Measurements from ENCODE around the gene PIK3IP1. TPM values are rescaled to one million over a fixed set of nuclear protein-coding genes. Genes with fewer than 3 reads are reported as not detected.

Gene PIK3IP1
- polyA plus RNA-seq, 1 donor, result 13.9 TPM

DNA sequence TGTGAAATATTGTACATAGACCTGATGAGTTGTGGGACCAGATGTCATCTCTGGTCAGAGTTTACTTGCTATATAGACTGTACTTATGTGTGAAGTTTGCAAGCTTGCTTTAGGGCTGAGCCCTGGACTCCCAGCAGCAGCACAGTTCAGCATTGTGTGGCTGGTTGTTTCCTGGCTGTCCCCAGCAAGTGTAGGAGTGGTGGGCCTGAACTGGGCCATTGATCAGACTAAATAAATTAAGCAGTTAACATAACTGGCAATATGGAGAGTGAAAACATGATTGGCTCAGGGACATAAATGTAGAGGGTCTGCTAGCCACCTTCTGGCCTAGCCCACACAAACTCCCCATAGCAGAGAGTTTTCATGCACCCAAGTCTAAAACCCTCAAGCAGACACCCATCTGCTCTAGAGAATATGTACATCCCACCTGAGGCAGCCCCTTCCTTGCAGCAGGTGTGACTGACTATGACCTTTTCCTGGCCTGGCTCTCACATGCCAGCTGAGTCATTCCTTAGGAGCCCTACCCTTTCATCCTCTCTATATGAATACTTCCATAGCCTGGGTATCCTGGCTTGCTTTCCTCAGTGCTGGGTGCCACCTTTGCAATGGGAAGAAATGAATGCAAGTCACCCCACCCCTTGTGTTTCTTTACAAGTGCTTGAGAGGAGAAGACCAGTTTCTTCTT lies 12.3 kb downstream of the PIK3IP1 start:
- Histone ChIP-seq H3K4me3 (ENCODE audit: low read length) (no peak overlapping the region), H3K36me3 (ENCODE audit: control insufficient read depth, insufficient read depth, low read length) (peaks cover 70% of the 10 kb centered on the region), H3K27ac (ENCODE audit: low read length) (no peak overlapping the region), H3K9me3 (ENCODE audit: control insufficient read depth, low read depth, low read length) (no peaks in the 10 kb centered on the region), H3K27me3 (ENCODE audit: control insufficient read depth, insufficient read depth, low read length) (no peaks in the 10 kb centered on the region), H3K4me1 (ENCODE audit: control insufficient read depth, insufficient read depth, low read length) (peaks cover 12% of the 10 kb centered on the region)
- no peak for DNase-seq

DNA sequence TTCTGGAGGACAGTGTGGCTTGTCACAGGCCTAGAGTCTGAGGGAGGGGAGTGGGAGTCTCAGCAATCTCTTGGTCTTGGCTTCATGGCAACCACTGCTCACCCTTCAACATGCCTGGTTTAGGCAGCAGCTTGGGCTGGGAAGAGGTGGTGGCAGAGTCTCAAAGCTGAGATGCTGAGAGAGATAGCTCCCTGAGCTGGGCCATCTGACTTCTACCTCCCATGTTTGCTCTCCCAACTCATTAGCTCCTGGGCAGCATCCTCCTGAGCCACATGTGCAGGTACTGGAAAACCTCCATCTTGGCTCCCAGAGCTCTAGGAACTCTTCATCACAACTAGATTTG lies 13.0 kb downstream of the PIK3IP1 start:
- H3K36me3 ChIP-seq (ENCODE audit: control insufficient read depth, insufficient read depth, low read length), result peaks cover 74% of the 10 kb centered on the region
- DNase-seq, result no peak
- H3K4me3 ChIP-seq (ENCODE audit: low read length), result no peak overlapping the region
- H3K4me1 ChIP-seq (ENCODE audit: control insufficient read depth, insufficient read depth, low read length), result peaks cover 14% of the 10 kb centered on the region
- H3K27ac ChIP-seq (ENCODE audit: low read length), result no peak overlapping the region
- no peaks in the 10 kb centered on the region for H3K27me3 ChIP-seq (ENCODE audit: control insufficient read depth, insufficient read depth, low read length)
- H3K9me3 ChIP-seq (ENCODE audit: control insufficient read depth, low read depth, low read length), result no peaks in the 10 kb centered on the region

DNA sequence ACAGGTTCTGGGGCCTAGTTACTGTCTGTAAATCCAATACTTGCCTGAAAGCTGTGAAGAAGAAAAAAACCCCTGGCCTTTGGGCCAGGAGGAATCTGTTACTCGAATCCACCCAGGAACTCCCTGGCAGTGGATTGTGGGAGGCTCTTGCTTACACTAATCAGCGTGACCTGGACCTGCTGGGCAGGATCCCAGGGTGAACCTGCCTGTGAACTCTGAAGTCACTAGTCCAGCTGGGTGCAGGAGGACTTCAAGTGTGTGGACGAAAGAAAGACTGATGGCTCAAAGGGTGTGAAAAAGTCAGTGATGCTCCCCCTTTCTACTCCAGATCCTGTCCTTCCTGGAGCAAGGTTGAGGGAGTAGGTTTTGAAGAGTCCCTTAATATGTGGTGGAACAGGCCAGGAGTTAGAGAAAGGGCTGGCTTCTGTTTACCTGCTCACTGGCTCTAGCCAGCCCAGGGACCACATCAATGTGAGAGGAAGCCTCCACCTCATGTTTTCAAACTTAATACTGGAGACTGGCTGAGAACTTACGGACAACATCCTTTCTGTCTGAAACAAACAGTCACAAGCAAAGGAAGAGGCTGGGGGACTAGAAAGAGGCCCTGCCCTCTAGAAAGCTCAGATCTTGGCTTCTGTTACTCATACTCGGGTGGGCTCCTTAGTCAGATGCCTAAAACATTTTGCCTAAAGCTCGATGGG lies 13.5 kb downstream of the PIK3IP1 start:
- H3K4me3 ChIP-seq (ENCODE audit: low read length), result no peak overlapping the region
- H3K36me3 ChIP-seq (ENCODE audit: control insufficient read depth, insufficient read depth, low read length), result peaks cover 76% of the 10 kb centered on the region
- H3K4me1 ChIP-seq (ENCODE audit: control insufficient read depth, insufficient read depth, low read length), result peaks cover 12% of the 10 kb centered on the region
- H3K27ac ChIP-seq (ENCODE audit: low read length), result no peak overlapping the region
- DNase-seq, result no peak
- H3K9me3 ChIP-seq (ENCODE audit: control insufficient read depth, low read depth, low read length), result no peaks in the 10 kb centered on the region
- no peaks in the 10 kb centered on the region for H3K27me3 ChIP-seq (ENCODE audit: control insufficient read depth, insufficient read depth, low read length)
- WGBS (ENCODE audit: insufficient coverage, low lambda C conversion rate), result no CpG with 5 or more reads among the region's 6 CpGs

DNA sequence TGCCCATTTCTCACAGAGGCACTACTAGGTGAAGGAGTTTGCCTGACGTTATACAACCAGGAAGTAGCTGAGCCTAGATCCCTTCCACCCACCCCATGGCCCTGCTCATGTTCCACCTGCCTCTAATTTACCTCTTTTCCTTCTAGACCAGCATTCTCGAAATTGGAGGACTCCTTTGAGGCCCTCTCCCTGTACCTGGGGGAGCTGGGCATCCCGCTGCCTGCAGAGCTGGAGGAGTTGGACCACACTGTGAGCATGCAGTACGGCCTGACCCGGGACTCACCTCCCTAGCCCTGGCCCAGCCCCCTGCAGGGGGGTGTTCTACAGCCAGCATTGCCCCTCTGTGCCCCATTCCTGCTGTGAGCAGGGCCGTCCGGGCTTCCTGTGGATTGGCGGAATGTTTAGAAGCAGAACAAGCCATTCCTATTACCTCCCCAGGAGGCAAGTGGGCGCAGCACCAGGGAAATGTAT lies 14.1 kb downstream of the PIK3IP1 start:
- WGBS (ENCODE audit: insufficient coverage, low lambda C conversion rate), result no CpG with 5 or more reads among the region's 9 CpGs
- no peaks in the 10 kb centered on the region for H3K9me3 ChIP-seq (ENCODE audit: control insufficient read depth, low read depth, low read length)
- H3K36me3 ChIP-seq (ENCODE audit: control insufficient read depth, insufficient read depth, low read length), result peaks cover 78% of the 10 kb centered on the region
- H3K27me3 ChIP-seq (ENCODE audit: control insufficient read depth, insufficient read depth, low read length), result no peaks in the 10 kb centered on the region
- no peak overlapping the region for H3K4me3 ChIP-seq (ENCODE audit: low read length)
- H3K27ac ChIP-seq (ENCODE audit: low read length), result no peak overlapping the region
- peaks cover 6% of the 10 kb centered on the region for H3K4me1 ChIP-seq (ENCODE audit: control insufficient read depth, insufficient read depth, low read length)
- no peak for DNase-seq

DNA sequence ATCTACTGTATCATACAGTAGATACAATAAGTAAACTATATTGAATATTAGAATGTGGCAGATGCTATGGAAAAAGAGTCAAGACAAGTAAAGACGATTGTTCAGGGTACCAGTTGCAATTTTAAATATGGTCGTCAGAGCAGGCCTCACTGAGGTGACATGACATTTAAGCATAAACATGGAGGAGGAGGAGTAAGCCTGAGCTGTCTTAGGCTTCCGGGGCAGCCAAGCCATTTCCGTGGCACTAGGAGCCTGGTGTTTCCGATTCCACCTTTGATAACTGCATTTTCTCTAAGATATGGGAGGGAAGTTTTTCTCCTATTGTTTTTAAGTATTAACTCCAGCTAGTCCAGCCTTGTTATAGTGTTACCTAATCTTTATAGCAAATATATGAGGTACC lies 14.5 kb downstream of the PIK3IP1 start:
- Histone ChIP-seq H3K27me3 (ENCODE audit: control insufficient read depth, insufficient read depth, low read length) (no peaks in the 10 kb centered on the region), H3K36me3 (ENCODE audit: control insufficient read depth, insufficient read depth, low read length) (peaks cover 78% of the 10 kb centered on the region), H3K9me3 (ENCODE audit: control insufficient read depth, low read depth, low read length) (no peaks in the 10 kb centered on the region), H3K27ac (ENCODE audit: low read length) (no peak overlapping the region), H3K4me3 (ENCODE audit: low read length) (no peak overlapping the region), H3K4me1 (ENCODE audit: control insufficient read depth, insufficient read depth, low read length) (peaks cover 6% of the 10 kb centered on the region)
- no peak for DNase-seq
- no CpG with 5 or more reads among the region's 5 CpGs for WGBS (ENCODE audit: insufficient coverage, low lambda C conversion rate)

DNA sequence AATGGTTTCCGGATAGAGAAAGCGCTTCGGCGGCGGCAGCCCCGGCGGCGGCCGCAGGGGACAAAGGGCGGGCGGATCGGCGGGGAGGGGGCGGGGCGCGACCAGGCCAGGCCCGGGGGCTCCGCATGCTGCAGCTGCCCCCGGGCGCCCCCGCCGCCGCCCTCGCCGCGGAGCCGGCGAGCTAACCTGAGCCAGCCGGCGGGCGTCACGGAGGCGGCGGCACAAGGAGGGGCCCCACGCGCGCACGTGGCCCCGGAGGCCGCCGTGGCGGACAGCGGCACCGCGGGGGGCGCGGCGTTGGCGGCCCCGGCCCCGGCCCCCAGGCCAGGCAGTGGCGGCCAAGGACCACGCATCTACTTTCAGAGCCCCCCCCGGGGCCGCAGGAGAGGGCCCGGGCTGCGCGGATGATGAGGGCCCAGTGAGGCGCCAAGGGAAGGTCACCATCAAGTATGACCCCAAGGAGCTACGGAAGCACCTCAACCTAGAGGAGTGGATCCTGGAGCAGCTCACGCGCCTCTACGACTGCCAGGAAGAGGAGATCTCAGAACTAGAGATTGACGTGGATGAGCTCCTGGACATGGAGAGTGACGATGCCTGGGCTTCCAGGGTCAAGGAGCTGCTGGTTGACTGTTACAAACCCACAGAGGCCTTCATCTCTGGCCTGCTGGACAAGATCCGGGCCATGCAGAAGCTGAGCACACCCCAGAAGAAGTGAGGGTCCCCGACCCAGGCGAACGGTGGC lies 15.7 kb downstream of the PIK3IP1 start:
- Histone ChIP-seq H3K9me3 (ENCODE audit: control insufficient read depth, low read depth, low read length) (no peaks in the 10 kb centered on the region), H3K36me3 (ENCODE audit: control insufficient read depth, insufficient read depth, low read length) (peaks cover 75% of the 10 kb centered on the region)
- WGBS (ENCODE audit: insufficient coverage, low lambda C conversion rate), result no CpG with 5 or more reads among the region's 69 CpGs

DNA sequence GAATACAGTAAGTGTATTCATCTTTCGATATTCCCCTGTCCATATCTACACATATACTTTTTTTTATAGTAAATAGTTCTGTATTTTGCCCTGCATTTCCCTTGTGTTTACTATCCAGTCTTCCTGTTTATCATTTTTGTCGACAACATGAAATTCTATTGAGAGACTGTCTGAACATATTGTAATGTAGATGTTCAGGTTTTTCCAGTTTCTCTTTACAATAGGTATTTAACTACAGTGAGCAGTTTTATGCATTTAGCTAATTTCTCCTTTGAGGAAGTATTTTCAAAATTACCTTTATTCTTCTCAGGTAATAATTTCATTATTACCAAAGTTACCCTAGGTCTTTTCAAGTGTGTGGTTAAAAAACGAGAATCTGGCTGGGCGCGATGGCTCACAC lies 16.7 kb downstream of the PIK3IP1 start:
- Histone ChIP-seq H3K36me3 (ENCODE audit: control insufficient read depth, insufficient read depth, low read length) (peaks cover 68% of the 10 kb centered on the region), H3K27ac (ENCODE audit: low read length) (no peak overlapping the region), H3K4me1 (ENCODE audit: control insufficient read depth, insufficient read depth, low read length) (peaks cover 15% of the 10 kb centered on the region), H3K27me3 (ENCODE audit: control insufficient read depth, insufficient read depth, low read length) (no peaks in the 10 kb centered on the region), H3K9me3 (ENCODE audit: control insufficient read depth, low read depth, low read length) (no peaks in the 10 kb centered on the region), H3K4me3 (ENCODE audit: low read length) (no peak overlapping the region)
- WGBS (ENCODE audit: insufficient coverage, low lambda C conversion rate), result 53% methylated on average over 2 of the region's 5 CpGs
- DNase-seq, result no peak

More for the DNA sequence above, 15.7 kb downstream of the PIK3IP1 start:
- peaks cover 9% of the 10 kb centered on the region for H3K4me1 ChIP-seq (ENCODE audit: control insufficient read depth, insufficient read depth, low read length)
- H3K27ac ChIP-seq (ENCODE audit: low read length), result no peak overlapping the region
- H3K27me3 ChIP-seq (ENCODE audit: control insufficient read depth, insufficient read depth, low read length), result no peaks in the 10 kb centered on the region
- no peak overlapping the region for H3K4me3 ChIP-seq (ENCODE audit: low read length)
- no peak for DNase-seq

DNA sequence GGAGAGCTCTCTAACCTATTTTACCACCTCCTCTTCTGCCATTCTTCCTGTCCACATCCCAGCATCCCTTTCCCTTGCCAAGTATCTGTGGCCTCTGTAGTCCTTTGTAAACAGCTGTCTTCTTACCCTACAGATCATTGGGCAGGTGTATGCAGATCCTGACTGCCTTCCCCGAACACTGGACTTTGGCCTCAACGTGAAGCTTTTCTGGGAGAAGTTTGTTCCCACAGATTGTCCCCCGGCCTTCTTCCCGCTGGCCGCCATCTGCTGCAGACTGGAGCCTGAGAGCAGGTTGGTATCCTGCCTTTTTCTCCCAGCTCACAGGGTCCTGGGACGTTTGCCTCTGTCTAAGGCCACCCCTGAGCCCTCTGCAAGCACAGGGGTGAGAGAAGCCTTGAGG lies 17.3 kb downstream of the PIK3IP1 start:
- WGBS (ENCODE audit: insufficient coverage, low lambda C conversion rate), result no CpG with 5 or more reads among the region's 6 CpGs
- Histone ChIP-seq H3K36me3 (ENCODE audit: control insufficient read depth, insufficient read depth, low read length) (peaks cover 68% of the 10 kb centered on the region), H3K4me1 (ENCODE audit: control insufficient read depth, insufficient read depth, low read length) (peaks cover 15% of the 10 kb centered on the region)

DNA sequence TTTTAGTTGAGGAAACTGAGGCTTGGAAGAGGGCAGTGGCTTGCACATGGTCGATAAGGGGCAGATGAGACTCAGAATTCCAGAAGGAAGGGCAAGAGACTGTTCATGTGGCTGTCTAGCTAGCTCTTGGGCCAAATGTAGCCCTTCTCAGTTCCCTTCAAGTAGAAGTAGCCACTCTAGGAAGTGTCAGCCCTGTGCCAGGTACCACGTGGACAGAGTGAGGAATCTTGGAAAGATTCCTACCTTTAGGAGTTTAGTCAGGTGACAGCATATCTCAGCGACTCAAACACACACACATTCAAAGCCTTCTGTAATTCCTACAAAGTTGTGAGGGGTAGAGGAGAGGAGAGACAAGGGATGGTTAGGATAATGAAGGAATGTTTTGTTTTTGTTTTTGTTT lies 18.3 kb downstream of the PIK3IP1 start:
- WGBS (ENCODE audit: insufficient coverage, low lambda C conversion rate), result no CpG with 5 or more reads among the region's 3 CpGs
- H3K27ac ChIP-seq (ENCODE audit: low read length), result no peak overlapping the region

More for the DNA sequence above, 17.3 kb downstream of the PIK3IP1 start:
- Histone ChIP-seq H3K27me3 (ENCODE audit: control insufficient read depth, insufficient read depth, low read length) (no peaks in the 10 kb centered on the region), H3K9me3 (ENCODE audit: control insufficient read depth, low read depth, low read length) (no peaks in the 10 kb centered on the region), H3K4me3 (ENCODE audit: low read length) (no peak overlapping the region), H3K27ac (ENCODE audit: low read length) (peak overlapping the region; percentile 39)
- DNase-seq, result peak; percentile 45 to 76

DNA sequence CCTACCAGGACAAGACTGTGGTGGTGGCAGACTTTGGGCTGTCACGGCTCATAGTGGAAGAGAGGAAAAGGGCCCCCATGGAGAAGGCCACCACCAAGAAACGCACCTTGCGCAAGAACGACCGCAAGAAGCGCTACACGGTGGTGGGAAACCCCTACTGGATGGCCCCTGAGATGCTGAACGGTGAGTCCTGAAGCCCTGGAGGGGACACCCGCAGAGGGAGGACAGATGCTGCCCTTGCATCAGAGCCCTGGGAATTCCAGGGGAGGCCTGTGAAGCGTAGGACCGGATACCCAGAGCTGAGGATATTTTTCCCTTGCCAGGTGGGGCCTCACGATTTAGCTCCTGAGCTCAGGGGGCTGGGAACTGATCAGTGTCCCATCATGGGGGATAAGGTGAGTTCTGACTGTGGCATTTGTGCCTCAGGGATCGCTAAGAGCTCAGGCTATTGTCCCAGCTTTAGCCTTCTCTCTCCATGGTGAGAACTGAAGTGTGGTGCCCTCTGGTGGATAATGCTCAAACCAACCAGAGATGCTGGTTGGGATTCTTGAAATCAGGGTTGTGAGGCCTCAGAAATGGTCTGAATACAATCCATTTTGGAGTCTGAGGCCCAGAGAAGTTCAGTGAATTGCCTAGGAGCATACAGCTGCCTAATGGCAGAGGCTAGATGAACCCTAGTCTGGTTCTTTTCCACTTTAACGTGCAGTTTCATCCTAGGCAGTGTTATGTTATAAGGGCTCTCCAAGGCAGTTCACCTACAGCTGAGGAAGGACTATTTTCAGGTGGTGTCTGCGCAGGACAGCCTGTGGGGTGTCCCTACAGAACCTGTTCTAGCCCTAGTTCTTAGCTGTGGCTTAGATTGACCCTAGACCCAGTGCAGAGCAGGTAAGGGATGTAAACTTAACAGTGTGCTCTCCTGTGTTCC lies 19.5 kb downstream of the PIK3IP1 start:
- H3K27ac ChIP-seq (ENCODE audit: low read length), result peak overlapping the region; percentile 8
- peaks cover 15% of the 10 kb centered on the region for H3K4me1 ChIP-seq (ENCODE audit: control insufficient read depth, insufficient read depth, low read length)
- no peak overlapping the region for H3K4me3 ChIP-seq (ENCODE audit: low read length)
- DNase-seq, result peak; percentile 48 to 61
- no peaks in the 10 kb centered on the region for H3K9me3 ChIP-seq (ENCODE audit: control insufficient read depth, low read depth, low read length)
- peaks cover 66% of the 10 kb centered on the region for H3K36me3 ChIP-seq (ENCODE audit: control insufficient read depth, insufficient read depth, low read length)
- no peaks in the 10 kb centered on the region for H3K27me3 ChIP-seq (ENCODE audit: control insufficient read depth, insufficient read depth, low read length)
- WGBS (ENCODE audit: insufficient coverage, low lambda C conversion rate), result no CpG with 5 or more reads among the region's 15 CpGs

More for the DNA sequence above, 18.3 kb downstream of the PIK3IP1 start:
- H3K4me1 ChIP-seq (ENCODE audit: control insufficient read depth, insufficient read depth, low read length), result peaks cover 15% of the 10 kb centered on the region
- no peaks in the 10 kb centered on the region for H3K27me3 ChIP-seq (ENCODE audit: control insufficient read depth, insufficient read depth, low read length)
- no peaks in the 10 kb centered on the region for H3K9me3 ChIP-seq (ENCODE audit: control insufficient read depth, low read depth, low read length)
- no peak for DNase-seq
- no peak overlapping the region for H3K4me3 ChIP-seq (ENCODE audit: low read length)
- H3K36me3 ChIP-seq (ENCODE audit: control insufficient read depth, insufficient read depth, low read length), result peaks cover 66% of the 10 kb centered on the region

Data from large intestine (tissue), 3 donors.